Nephron (organoid): Measurements from ENCODE around the gene AMBRA1.

Experiments
- H3K27ac Mint-ChIP-seq, 3 experiments: 2 replicates each; pipeline ENCODE4 v1.8.0; 2020; ENCODE audit warnings: mixed read lengths in 3 of 3, mild to moderate bottlenecking in 2 of 3, moderate library complexity in 1 of 3
- H3K27me3 Mint-ChIP-seq: 2 replicates; pipeline ENCODE4 v1.8.0; 2021; ENCODE audit warnings: low read depth, mild to moderate bottlenecking, moderate library complexity, mixed read lengths
- H3K36me3 Mint-ChIP-seq: 2 replicates; pipeline ENCODE4 v1.8.0; 2020; ENCODE audit warnings: low read depth, mixed read lengths
- H3K4me1 Mint-ChIP-seq: 2 replicates; pipeline ENCODE4 v1.8.0; 2020; ENCODE audit warnings: mixed read lengths
- H3K4me3 Mint-ChIP-seq, 3 experiments: 2 replicates each; pipeline ENCODE4 v1.8.0; 2020; ENCODE audit warnings: mild to moderate bottlenecking in 3 of 3, mixed read lengths in 3 of 3, moderate library complexity in 2 of 3
- H3K9me3 Mint-ChIP-seq: 2 replicates; pipeline ENCODE4 v1.8.0; 2020; ENCODE audit warnings: mixed read lengths
- CTCF ChIP-seq, 3 experiments: fragments of 200-600 bp; sonication (generic); IDR thresholded peaks; one replicate each; pipeline ENCODE4 v1.5.0; 2021; ENCODE audit warnings: antibody characterized with exemption in 3 of 3; ENCODE audit not compliant: unreplicated experiment in 3 of 3

The AMBRA1 gene

DNA sequence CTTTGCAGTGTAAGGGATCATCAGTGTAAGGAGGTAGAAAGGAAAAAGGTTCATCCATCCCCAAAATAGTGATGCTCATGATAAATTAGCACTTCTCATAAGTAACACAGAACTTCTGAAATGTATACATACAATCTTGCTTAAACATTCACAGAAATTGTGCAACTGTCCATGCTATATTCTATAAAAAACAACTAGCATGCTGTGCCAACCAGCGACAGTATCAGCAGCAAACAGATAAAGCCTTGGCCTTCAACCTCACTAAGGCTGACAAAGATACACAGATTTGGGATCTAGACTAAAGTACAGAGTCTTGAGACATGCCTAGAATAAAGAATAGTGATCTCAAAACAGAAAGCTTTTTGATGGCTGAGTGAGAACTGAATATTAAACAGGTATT is 128.1 kb downstream of the AMBRA1 start:
- Mint-ChIP-seq H3K4me1 (peaks cover 16% of the 10 kb centered on the region), H3K9me3 (no peaks in the 10 kb centered on the region), H3K27me3 (no peaks in the 10 kb centered on the region), H3K27ac (no peak overlapping the region), H3K4me3 (no peak overlapping the region), H3K36me3 (peaks cover 7% of the 10 kb centered on the region)
- TF ChIP-seq CTCF (IDR thresholded peaks at IDR 0.05; ENCODE audit: unreplicated experiment in 3 of 3): no peak

DNA sequence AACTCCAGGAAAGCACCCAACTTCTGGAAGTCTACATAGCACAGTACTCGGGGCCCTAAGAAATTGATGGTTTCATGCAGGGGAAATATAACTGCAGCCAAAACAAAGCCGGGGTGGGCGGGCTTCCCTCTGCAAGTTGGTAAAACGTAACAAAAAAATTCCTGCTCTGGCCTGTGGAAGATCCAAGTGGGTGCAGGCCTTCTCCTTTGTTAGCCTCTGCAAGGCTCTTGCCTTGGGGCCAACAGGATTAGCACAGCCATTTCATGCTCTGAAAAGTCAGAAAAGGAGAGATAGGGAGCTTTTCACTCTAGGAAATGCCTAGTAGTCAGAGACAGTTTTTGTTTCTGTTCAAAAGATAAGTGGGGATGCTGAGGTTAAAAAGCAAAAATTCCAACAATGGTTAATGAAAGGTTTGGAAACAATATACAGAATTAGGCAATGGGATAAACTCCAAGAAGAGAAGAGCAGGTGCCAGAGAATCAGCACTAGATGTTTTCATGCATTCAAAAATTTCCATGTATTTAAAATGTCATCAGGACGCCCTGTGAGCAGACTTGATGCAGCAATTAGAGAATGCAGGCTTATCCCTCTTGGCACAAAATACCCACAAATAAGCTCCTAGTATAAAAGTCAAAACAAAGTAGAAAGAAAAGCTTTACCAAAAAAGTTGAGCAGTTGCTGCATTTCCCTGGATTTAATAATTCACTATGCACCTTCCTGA is 130.0 kb downstream of the AMBRA1 start:
- Mint-ChIP-seq H3K4me3 (no peak overlapping the region), H3K36me3 (peaks cover 6% of the 10 kb centered on the region), H3K4me1 (peaks cover 16% of the 10 kb centered on the region), H3K27ac (peak overlapping the region in 1 of 3 experiments; percentile 46), H3K9me3 (no peaks in the 10 kb centered on the region), H3K27me3 (no peaks in the 10 kb centered on the region)
- TF ChIP-seq CTCF (IDR thresholded peaks at IDR 0.05; ENCODE audit: unreplicated experiment in 3 of 3): no peak

DNA sequence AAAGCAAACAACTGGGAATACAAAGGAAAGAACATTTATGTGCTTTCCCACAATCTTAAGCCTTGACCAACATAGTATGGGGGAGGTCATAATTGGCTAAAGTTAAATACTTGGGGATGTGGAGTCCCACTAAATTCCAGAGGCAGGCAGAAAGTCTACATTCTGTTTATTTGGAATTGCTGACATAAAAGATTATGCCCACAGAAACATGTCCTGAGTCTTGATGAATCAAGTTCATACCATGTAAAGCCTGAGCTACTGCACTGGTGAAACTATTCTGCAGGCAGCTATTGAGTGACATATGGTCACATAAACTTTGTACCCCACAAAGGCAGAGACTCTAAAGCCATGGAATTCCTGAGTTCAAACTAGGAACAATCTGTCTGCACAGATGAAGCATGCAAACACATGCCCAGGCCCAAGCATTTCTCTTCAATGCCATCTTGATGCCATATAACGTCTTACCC is 132.3 kb downstream of the AMBRA1 start:
- Mint-ChIP-seq H3K27ac (no peak overlapping the region), H3K9me3 (no peaks in the 10 kb centered on the region), H3K27me3 (no peaks in the 10 kb centered on the region), H3K36me3 (no peaks in the 10 kb centered on the region), H3K4me1 (peaks cover 24% of the 10 kb centered on the region), H3K4me3 (no peak overlapping the region)
- no peak for TF ChIP-seq CTCF (IDR thresholded peaks at IDR 0.05; ENCODE audit: unreplicated experiment in 3 of 3)

DNA sequence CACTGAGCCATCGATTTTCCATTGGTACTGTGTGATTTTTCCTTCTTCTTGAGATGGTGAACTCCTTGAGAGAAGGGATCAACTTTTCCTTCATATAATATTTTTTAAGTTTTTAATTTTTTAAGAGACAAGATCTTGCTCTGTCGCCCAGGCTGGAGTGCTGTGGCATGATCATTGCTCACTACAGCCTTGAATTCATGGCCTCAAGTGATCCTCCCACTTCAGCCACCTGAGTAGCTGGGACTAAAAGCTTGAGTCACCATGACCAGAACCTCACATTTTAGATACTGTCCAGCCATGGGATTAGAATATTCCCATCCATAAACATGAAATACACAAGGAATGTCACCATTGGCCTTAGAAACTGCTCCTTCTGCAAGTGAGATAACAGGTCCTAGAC is 135.3 kb downstream of the AMBRA1 start:
- no peak overlapping the region for H3K27ac Mint-ChIP-seq
- peaks cover 5% of the 10 kb centered on the region for H3K36me3 Mint-ChIP-seq
- peaks cover 4% of the 10 kb centered on the region for H3K27me3 Mint-ChIP-seq
- no peak overlapping the region for H3K4me3 Mint-ChIP-seq
- TF ChIP-seq CTCF (IDR thresholded peaks at IDR 0.05; ENCODE audit: unreplicated experiment in 3 of 3): no peak
- no peaks in the 10 kb centered on the region for H3K9me3 Mint-ChIP-seq
- H3K4me1 Mint-ChIP-seq: peaks cover 14% of the 10 kb centered on the region

DNA sequence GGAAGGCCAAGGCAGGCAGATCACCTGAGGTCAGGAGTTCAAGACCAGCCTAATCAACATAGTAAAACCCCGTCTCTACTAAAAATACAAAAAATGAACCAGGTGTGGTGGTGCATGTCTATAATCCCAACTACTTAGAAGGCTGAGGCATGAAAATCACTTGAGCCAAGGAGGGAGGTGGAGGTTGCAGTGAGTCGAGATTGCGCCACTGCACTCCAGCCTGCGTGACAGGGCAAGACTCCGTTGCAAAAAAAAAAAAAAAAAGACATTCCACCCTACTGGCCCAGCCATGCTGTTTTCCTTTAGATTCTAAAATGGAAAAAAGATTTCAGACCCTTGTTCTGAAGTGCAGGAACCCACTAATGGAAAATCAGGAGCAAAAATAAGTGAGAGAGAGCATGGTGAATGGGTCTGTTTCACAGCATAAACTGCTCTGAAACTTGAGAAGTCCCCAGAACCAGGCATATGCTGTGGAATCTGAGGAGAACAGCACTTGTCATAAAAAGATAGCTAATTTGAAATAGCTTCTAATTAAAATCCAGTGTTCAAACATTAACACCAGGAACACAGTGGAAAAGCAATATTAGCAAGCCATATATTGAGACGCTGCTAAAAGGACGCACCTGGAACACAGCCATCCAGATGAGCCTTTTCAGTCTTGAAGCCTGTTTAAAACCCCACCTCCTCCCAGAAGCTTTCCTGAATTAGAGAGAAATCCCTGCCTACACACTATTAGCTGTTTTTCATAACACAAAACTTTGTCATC is 136.0 kb downstream of the AMBRA1 start:
- Mint-ChIP-seq H3K9me3 (no peaks in the 10 kb centered on the region), H3K27me3 (peaks cover 4% of the 10 kb centered on the region), H3K27ac (no peak overlapping the region), H3K36me3 (peaks cover 5% of the 10 kb centered on the region), H3K4me3 (no peak overlapping the region), H3K4me1 (peaks cover 10% of the 10 kb centered on the region)
- TF ChIP-seq CTCF (IDR thresholded peaks at IDR 0.05; ENCODE audit: unreplicated experiment in 3 of 3): no peak
